K562 (cell line): ENCODE measurements around the gene SDK1. TPM values are rescaled to one million over a fixed set of nuclear protein-coding genes. Genes with fewer than 3 reads are reported as not detected.

Experiments used
- ATAC-seq: fragments of 200-7000 bp; cut with Tn5 transposase; 3 replicates; pipeline ENCODE4 v1.9.1; 2020; ENCODE audit warnings: moderate library complexity
- BruUV-seq: library from RNA; stranded (reverse); fragments of 400-500 nt; replicated peaks from 2 replicates; lab custom pipeline; 2021; lab: Mats Ljungman, UMichigan
- CTCF ChIA-PET: fragments of 300-600 bp; formaldehyde crosslinking; extraction: SDS; loops from one replicate; lab custom pipeline; 2021; ENCODE audit warnings: low intra/inter-chr PET ratio; lab: Yijun Ruan, JAX
- POLR2A ChIA-PET: fragments of 300-600, 350-650 bp; sonication (Branson Sonifier 250); formaldehyde crosslinking; extraction: SDS; loops from one replicate; lab custom pipeline; 2021; ENCODE audit warnings: antibody characterized with exemption, inconsistent platforms; lab: Yijun Ruan, JAX
- DNase-seq, 4 experiments: peaks; one replicate each; pipeline versions ENCODE4 v3.0.0 to v3.0.0-alpha.2; 2011 to 2018; ENCODE audit warnings: low spot score in 3 of 4, mixed read lengths in 3 of 4; ENCODE audit errors: extremely low read depth in 1 of 4
- FAIRE-seq: peaks from 2 replicates; lab custom pipeline; 2011; peaks lifted over from hg19 to GRCh38; lab: Jason Lieb, UNC
- H2AFZ ChIP-seq: 2 replicates; pipeline ENCODE4 v1.6.0; 2011; ENCODE audit warnings: low read depth, low read length, control low read depth, inconsistent platforms
- H3K27ac ChIP-seq: fragments of 200-600 bp; 3 replicates; pipeline ENCODE4 v1.8.0; 2011; ENCODE audit warnings: low read depth, mild to moderate bottlenecking, control low read depth, inconsistent platforms, low read length, moderate library complexity, mixed read lengths; ENCODE audit errors: extremely low read depth
- H3K27me3 ChIP-seq, 2 experiments: fragments of 300-600 bp in 1 of 2; 2 replicates in 1 of 2; 3 replicates in 1 of 2; pipeline versions ENCODE4 v1.6.0 to v1.8.0; 2011; ENCODE audit warnings: inconsistent platforms in 2 of 2, low read length in 2 of 2, mild to moderate bottlenecking in 1 of 2, mixed read lengths in 1 of 2, moderate library complexity in 1 of 2; ENCODE audit not compliant: control insufficient read depth in 2 of 2, insufficient read depth in 2 of 2
- H3K36me3 ChIP-seq: fragments of 300-600 bp; 3 replicates; pipeline ENCODE4 v1.8.0; 2011; ENCODE audit warnings: mild to moderate bottlenecking, low read length, inconsistent platforms; ENCODE audit not compliant: control insufficient read depth, insufficient read depth
- H3K4me1 ChIP-seq, 2 experiments: fragments of 200-600 bp in 1 of 2; replicated peaks in 1 of 2; 2 replicates in 1 of 2; 3 replicates in 1 of 2; pipeline versions ENCODE4 v1.5.1 to v1.8.0; 2011; ENCODE audit warnings: inconsistent platforms in 2 of 2, low read length in 2 of 2, mild to moderate bottlenecking in 1 of 2, mixed read lengths in 1 of 2, moderate library complexity in 1 of 2; ENCODE audit not compliant: control insufficient read depth in 2 of 2, insufficient read depth in 2 of 2
- H3K4me2 ChIP-seq: 2 replicates; pipeline ENCODE4 v1.6.1; 2011; ENCODE audit warnings: low read length, control low read depth, inconsistent platforms, mixed read lengths; ENCODE audit not compliant: insufficient read depth
- H3K4me3 ChIP-seq: fragments of 200-600 bp; sonication (generic), shearing (Covaris generic); 2 replicates; pipeline ENCODE4 v1.5.1; 2016; ENCODE audit warnings: control low read depth, inconsistent platforms
- H3K79me2 ChIP-seq: fragments of 200-600 bp; 3 replicates; pipeline ENCODE4 v1.8.0; 2011; ENCODE audit warnings: low read length, inconsistent platforms; ENCODE audit not compliant: control insufficient read depth, insufficient read depth
- H3K9ac ChIP-seq, 2 experiments: 2 replicates each; pipeline versions ENCODE4 v1.6.0 to v1.6.1; 2011; ENCODE audit warnings: low read depth in 2 of 2, low read length in 2 of 2, control low read depth in 1 of 2, inconsistent platforms in 1 of 2, mild to moderate bottlenecking in 1 of 2, mixed read lengths in 1 of 2; ENCODE audit not compliant: insufficient read depth in 1 of 2
- H3K9me1 ChIP-seq: one replicate; pipeline ENCODE4 v1.6.0; 2011; ENCODE audit warnings: inconsistent platforms, mild to moderate bottlenecking, low read length, moderate library complexity; ENCODE audit not compliant: control insufficient read depth, insufficient read depth
- H3K9me3 ChIP-seq: replicated peaks from 2 replicates; pipeline ENCODE4 v1.5.1; 2011; ENCODE audit warnings: low read depth, low read length, inconsistent platforms; ENCODE audit not compliant: control insufficient read depth, insufficient read depth
- H4K20me1 ChIP-seq: replicated peaks from 2 replicates; pipeline ENCODE4 v1.6.1; 2011; ENCODE audit warnings: low read length, inconsistent platforms, mixed read lengths; ENCODE audit not compliant: control insufficient read depth, insufficient read depth
- DIDO1 ChIP-seq: fragments of 450-650 bp; IDR thresholded peaks from 2 replicates; pipeline ENCODE4 v1.6.1; 2016; ENCODE audit warnings: low read depth, missing biosample characterization, missing genetic modification characterization
- DPF2 ChIP-seq: fragments of 450-650 bp; IDR thresholded peaks from 2 replicates; pipeline ENCODE4 v1.6.1; 2016
- GATAD2A ChIP-seq: fragments of 450-650 bp; IDR thresholded peaks from 2 replicates; pipeline ENCODE4 v1.6.1; 2017
- RBM14 ChIP-seq: fragments of 200-400 bp; formaldehyde crosslinking; IDR thresholded peaks from 2 replicates; pipeline ENCODE4 v1.6.1; 2018; ENCODE audit warnings: low read depth, mild to moderate bottlenecking, low read length, moderate library complexity, borderline replicate concordance; ENCODE audit not compliant: insufficient read depth
- RFX7 ChIP-seq: fragments of 250-450 bp; sonication (Bioruptor Pico); IDR thresholded peaks from 2 replicates; pipeline ENCODE4 v1.5.1; 2021; ENCODE audit warnings: mild to moderate bottlenecking
- SLC30A9 ChIP-seq: fragments of 250-450 bp; sonication (Bioruptor Pico); IDR thresholded peaks from 2 replicates; pipeline ENCODE4 v1.8.0; 2022; ENCODE audit warnings: mild to moderate bottlenecking, moderate library complexity
- SMARCA5 ChIP-seq: fragments of 450-650 bp; IDR thresholded peaks from 2 replicates; pipeline ENCODE4 v1.6.1; 2016
- SMC3 ChIP-seq: conservative IDR thresholded peaks from 2 replicates; pipeline ENCODE4 v1.6.1; 2011; ENCODE audit warnings: low read depth, low read length, improper control_type of control experiment; ENCODE audit not compliant: insufficient read depth
- STAT5B ChIP-seq: fragments of 250-450 bp; sonication (Bioruptor Pico); IDR thresholded peaks from 2 replicates; pipeline ENCODE4 v1.8.0; 2021; ENCODE audit warnings: mild to moderate bottlenecking, inconsistent platforms
- ZC3H11A ChIP-seq: IDR thresholded peaks from 2 replicates; pipeline ENCODE4 v1.6.1; 2012; ENCODE audit warnings: low read depth, low read length, improper control_type of control experiment
- ZNF175 ChIP-seq: fragments of 200-800 bp; sonication (Bioruptor generic); IDR thresholded peaks from 2 replicates; pipeline ENCODE4 v1.6.1; 2016; ENCODE audit warnings: low read depth, mild to moderate bottlenecking, missing genetic modification characterization, missing compliant biosample characterization
- ZNF263 ChIP-seq: sonication (generic); formaldehyde crosslinking; IDR thresholded peaks from 2 replicates; pipeline ENCODE4 v1.8.0; 2022; ENCODE audit warnings: mild to moderate bottlenecking, missing genetic modification reagents, borderline replicate concordance
- WGBS: fragments of 100-300 bp; shearing (Covaris generic); methylation state at CpG from one replicate; pipeline ENCODE4 v1.1.6; 2016; ENCODE audit warnings: low coverage, mixed read lengths; ENCODE audit not compliant: insufficient coverage; ENCODE audit errors: missing lambda C conversion rate; 5-methylcytosine and 5-hydroxymethylcytosine counted together
- in situ Hi-C: fragments of 300-500 bp; cut with MboI; formaldehyde crosslinking; loops from 4 replicates; pipeline ENCODE4 v1.15.0; 2018; ENCODE audit warnings: inconsistent platforms, mixed read lengths
- intact Hi-C: fragments of 100-400 bp; cut with micrococcal nuclease; formaldehyde crosslinking; loops from 2 replicates; pipeline ENCODE4 v1.14.2; 2022
- polyA plus RNA-seq, 8 experiments: library from polyadenylated mRNA; depleted of rRNA in 4 of 8; stranded (reverse) in 5 of 8; unstranded in 3 of 8; fragments of >200 nt; fragmentation: Nextera tagmentation in 2 of 8; fragmentation: Illumina TruSeq in 1 of 8; extraction: Ambion mirVana in 2 of 8; extraction: Trizol in 1 of 8; gene quantifications; 2 replicates each; pipeline versions ENCODE4 v1.2.1 to v1.2.3, GENCODE V29; 2011 to 2014; ENCODE audit warnings: inconsistent platforms in 1 of 8, missing spikeins in 1 of 8
- total RNA-seq, 7 experiments: library from RNA; depleted of rRNA in 6 of 7; stranded (reverse); fragments of >200 nt in 6 of 7; fragmentation: Illumina TruSeq in 2 of 7; extraction: Trizol in 2 of 7; gene quantifications; 2 replicates each; pipeline versions ENCODE4 v1.2.1 to v1.2.3, GENCODE V29; 2011 to 2021; ENCODE audit warnings: low replicate concordance in 1 of 7
- TF ChIP-seq, protein P1 (sequence below): fragments of 200-800 bp; sonication (Bioruptor generic); IDR thresholded peaks from 2 replicates; pipeline ENCODE4 v1.6.1; 2016; ENCODE audit warnings: missing genetic modification characterization, missing compliant biosample characterization
- TF ChIP-seq, protein P2 (sequence below): fragments of 250-450 bp; sonication (Bioruptor Pico); IDR thresholded peaks from 2 replicates; pipeline ENCODE4 v1.6.1; 2021; ENCODE audit warnings: mild to moderate bottlenecking

Gene SDK1
- total and polyA plus RNA-seq, 9 of the 15 experiments (the other 6 are each of a cell fraction or from before 2014, with no cell fraction given): 0.16 TPM; not detected in 8

DNA sequence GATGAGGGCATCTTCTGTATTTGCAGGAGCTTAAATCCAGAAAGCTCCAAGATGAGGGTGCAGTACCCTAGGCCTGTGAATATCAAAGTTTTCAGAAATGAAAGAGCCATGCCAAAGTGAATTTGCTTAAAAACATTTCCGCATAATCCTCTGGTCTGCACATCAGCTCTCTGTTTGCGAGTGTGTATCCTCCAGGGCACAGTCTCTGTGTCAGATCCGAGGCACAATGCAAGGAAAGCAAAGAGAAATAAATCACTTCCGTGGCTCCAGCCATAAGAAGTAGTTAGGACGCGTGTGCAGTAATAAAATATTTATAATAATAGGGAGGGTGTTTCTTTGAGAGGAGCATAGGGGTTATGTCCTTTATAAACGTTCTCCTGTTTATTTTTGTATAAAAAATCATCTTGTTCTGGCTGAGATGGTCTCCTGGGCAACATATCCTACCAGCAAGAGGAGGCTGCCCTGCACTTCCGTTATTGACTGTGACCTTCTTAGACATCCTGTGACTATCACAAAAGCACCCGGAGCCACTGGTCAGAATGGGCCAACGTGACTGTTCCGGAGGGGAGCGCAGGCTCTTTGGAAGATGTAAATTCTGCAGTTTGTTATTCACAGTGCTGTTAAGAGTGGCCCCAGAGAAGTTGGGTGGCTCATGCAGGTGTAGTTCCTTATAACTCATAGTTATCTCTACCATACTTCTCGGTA lies 713.4 kb downstream of the SDK1 start:
- in situ Hi-C loops: no loop called here
- Histone ChIP-seq H3K4me3 (no peak overlapping the region), H3K9ac (no peak overlapping the region), H3K27ac (no peak overlapping the region), H3K4me1 (no peaks in the 10 kb centered on the region), H3K79me2 (no peaks in the 10 kb centered on the region), H3K27me3 (peaks cover 20 to 58% of the 10 kb centered on the region in 2 experiments; a peak in 4 of 5 replicates), H3K4me2 (no peak overlapping the region), H3K36me3 (no peaks in the 10 kb centered on the region), H3K9me1 (no peaks in the 10 kb centered on the region), H4K20me1 (no peaks in the 10 kb centered on the region), H3K9me3 (no peaks in the 10 kb centered on the region), H2AFZ (no peak overlapping the region)
- no TSS peak for BruUV-seq
- no peak for ATAC-seq
- intact Hi-C loops: no loop called here
- no peak for TF ChIP-seq DPF2
- TF ChIP-seq SMARCA5: no peak
- no peak for TF ChIP-seq ZNF175 (CRISPR knock-in tag)
- TF ChIP-seq, protein P1, sequence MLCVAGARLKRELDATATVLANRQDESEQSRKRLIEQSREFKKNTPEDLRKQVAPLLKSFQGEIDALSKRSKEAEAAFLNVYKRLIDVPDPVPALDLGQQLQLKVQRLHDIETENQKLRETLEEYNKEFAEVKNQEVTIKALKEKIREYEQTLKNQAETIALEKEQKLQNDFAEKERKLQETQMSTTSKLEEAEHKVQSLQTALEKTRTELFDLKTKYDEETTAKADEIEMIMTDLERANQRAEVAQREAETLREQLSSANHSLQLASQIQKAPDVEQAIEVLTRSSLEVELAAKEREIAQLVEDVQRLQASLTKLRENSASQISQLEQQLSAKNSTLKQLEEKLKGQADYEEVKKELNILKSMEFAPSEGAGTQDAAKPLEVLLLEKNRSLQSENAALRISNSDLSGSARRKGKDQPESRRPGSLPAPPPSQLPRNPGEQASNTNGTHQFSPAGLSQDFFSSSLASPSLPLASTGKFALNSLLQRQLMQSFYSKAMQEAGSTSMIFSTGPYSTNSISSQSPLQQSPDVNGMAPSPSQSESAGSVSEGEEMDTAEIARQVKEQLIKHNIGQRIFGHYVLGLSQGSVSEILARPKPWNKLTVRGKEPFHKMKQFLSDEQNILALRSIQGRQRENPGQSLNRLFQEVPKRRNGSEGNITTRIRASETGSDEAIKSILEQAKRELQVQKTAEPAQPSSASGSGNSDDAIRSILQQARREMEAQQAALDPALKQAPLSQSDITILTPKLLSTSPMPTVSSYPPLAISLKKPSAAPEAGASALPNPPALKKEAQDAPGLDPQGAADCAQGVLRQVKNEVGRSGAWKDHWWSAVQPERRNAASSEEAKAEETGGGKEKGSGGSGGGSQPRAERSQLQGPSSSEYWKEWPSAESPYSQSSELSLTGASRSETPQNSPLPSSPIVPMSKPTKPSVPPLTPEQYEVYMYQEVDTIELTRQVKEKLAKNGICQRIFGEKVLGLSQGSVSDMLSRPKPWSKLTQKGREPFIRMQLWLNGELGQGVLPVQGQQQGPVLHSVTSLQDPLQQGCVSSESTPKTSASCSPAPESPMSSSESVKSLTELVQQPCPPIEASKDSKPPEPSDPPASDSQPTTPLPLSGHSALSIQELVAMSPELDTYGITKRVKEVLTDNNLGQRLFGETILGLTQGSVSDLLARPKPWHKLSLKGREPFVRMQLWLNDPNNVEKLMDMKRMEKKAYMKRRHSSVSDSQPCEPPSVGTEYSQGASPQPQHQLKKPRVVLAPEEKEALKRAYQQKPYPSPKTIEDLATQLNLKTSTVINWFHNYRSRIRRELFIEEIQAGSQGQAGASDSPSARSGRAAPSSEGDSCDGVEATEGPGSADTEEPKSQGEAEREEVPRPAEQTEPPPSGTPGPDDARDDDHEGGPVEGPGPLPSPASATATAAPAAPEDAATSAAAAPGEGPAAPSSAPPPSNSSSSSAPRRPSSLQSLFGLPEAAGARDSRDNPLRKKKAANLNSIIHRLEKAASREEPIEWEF (CRISPR knock-in tag): no peak
- TF ChIP-seq RBM14: no peak
- no peak for TF ChIP-seq STAT5B (CRISPR knock-in tag)
- TF ChIP-seq SLC30A9 (CRISPR knock-in tag): no peak
- no peak for TF ChIP-seq DIDO1 (tag)
- TF ChIP-seq, protein P2, sequence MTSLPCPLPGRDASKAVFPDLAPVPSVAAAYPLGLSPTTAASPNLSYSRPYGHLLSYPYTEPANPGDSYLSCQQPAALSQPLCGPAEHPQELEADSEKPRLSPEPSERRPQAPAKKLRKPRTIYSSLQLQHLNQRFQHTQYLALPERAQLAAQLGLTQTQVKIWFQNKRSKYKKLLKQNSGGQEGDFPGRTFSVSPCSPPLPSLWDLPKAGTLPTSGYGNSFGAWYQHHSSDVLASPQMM (CRISPR knock-in tag): no peak
- no peak for TF ChIP-seq ZNF263
- TF ChIP-seq GATAD2A: no peak
- no peak for TF ChIP-seq ZC3H11A
- no peak for TF ChIP-seq RFX7
- no peak for TF ChIP-seq SMC3
- WGBS: 1% methylated on average over 13 of the region's 13 CpGs
- CTCF ChIA-PET: no interaction called here
- DNase-seq: no peak
- FAIRE-seq: no peak
- POLR2A ChIA-PET: no interaction called here
